Cardiac fibroblast (primary cell): ENCODE measurements around the gene ARID1A.

Source experiments
- DNase-seq, 2 donors: peaks; one replicate each; pipeline versions ENCODE4 v3.0.0 to v3.0.0-alpha.2; 2010; ENCODE audit warnings: low read depth in 2 of 2
- H3K4me3 ChIP-seq, 2 donors: replicated peaks in 1 of 2; 1 replicate in 1 of 2; 2 replicates in 1 of 2; pipeline ENCODE4 v1.5.1; 2011; ENCODE audit warnings: low read depth in 2 of 2, low read length in 2 of 2, mild to moderate bottlenecking in 2 of 2, moderate library complexity in 1 of 2
- TF ChIP-seq, protein P1 (sequence below): IDR thresholded peaks from one replicate; pipeline ENCODE4 v1.5.1; 2011; ENCODE audit warnings: low read depth, mild to moderate bottlenecking, low read length, inconsistent platforms

ARID1A gene

DNA sequence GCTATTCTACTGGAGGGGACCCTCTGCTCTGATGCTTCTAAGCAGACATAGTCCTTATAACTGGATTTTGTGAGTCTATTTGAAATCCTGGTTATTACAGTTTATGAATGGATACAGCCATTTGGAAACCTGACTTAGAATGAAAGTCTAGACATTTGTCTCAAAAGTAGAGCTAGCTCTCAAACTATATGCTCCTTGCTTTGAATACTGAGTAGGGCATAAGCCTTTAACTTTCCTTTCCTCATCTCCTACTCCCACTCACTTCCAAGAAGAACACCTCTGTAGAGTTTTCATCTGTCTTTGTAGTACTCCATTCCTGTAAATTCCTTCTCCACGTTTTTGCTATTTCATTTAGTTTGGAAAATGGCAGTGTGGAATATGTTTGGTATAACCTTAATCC, 9.0 kb upstream of the ARID1A start:
- no peak overlapping the region for H3K4me3 ChIP-seq
- DNase-seq, result peak; percentile 42 to 48
- TF ChIP-seq, protein P1, sequence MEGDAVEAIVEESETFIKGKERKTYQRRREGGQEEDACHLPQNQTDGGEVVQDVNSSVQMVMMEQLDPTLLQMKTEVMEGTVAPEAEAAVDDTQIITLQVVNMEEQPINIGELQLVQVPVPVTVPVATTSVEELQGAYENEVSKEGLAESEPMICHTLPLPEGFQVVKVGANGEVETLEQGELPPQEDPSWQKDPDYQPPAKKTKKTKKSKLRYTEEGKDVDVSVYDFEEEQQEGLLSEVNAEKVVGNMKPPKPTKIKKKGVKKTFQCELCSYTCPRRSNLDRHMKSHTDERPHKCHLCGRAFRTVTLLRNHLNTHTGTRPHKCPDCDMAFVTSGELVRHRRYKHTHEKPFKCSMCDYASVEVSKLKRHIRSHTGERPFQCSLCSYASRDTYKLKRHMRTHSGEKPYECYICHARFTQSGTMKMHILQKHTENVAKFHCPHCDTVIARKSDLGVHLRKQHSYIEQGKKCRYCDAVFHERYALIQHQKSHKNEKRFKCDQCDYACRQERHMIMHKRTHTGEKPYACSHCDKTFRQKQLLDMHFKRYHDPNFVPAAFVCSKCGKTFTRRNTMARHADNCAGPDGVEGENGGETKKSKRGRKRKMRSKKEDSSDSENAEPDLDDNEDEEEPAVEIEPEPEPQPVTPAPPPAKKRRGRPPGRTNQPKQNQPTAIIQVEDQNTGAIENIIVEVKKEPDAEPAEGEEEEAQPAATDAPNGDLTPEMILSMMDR, result no peak

DNA sequence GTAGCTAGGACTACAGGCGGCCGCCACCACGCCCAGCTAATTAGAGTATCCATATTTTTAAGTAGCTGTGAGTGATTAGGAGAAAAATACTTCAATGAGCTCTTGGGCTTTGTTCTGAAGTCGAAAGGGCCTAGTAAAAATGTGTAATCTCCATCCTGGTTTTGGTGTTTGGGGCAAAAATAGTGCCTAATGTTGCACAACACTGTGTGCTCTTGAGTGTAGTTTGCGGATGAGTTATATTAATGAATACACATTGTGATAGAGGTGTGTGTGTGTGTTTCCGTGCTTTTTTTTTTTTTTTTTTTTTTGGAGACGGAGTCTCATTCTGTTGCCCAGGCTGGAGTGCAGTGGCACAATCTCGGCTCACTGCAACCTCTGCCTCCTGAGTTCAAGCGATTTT, 6.3 kb upstream of the ARID1A start:
- no peak overlapping the region for H3K4me3 ChIP-seq
- TF ChIP-seq, protein P1, result no peak
- no peak for DNase-seq

DNA sequence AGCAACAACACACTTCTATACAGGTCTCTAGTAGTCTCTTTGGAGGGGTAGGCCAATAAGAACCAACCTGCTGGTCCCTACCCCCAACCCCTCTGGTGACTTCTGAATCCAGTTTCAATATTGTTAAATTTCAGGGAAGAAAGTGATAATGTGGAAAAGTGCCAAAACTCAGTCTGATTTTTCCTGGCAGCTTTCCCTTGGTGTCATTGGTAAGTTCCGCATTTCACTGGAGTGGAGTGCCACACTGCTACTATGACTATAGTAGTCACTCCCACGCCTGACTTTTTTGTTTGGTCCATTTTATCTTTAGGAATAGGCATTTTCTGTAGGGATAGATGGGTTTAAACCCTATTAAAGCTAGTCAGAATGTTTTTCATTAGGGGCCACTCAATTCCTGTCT, 5.7 kb upstream of the ARID1A start:
- no peak for DNase-seq
- TF ChIP-seq, protein P1, result no peak
- no peak overlapping the region for H3K4me3 ChIP-seq

DNA sequence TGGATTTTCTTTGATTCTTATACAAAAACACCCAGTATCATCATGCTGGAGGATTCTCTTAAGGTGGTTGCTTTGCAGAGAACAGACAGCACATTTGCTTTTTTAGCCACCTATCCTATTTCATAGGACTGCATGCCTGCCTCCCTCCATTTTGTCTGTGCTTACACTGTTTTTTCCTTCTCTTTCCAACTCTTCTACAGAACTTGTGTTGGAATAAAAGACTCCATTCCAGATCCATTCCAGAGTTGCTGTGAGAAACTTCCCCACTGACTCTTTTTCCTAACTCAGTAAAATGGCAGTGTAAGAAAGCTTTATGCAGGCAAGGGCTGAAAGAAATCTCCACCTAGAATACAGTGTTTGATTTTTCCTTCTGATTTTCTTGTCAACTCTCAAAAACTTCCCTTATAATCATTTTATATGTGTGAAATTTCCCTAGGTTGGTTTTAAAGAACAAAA, 5.2 kb upstream of the ARID1A start:
- DNase-seq, result peak in 1 of 2 donors; percentile 46
- no peak overlapping the region for H3K4me3 ChIP-seq
- TF ChIP-seq, protein P1, result no peak

DNA sequence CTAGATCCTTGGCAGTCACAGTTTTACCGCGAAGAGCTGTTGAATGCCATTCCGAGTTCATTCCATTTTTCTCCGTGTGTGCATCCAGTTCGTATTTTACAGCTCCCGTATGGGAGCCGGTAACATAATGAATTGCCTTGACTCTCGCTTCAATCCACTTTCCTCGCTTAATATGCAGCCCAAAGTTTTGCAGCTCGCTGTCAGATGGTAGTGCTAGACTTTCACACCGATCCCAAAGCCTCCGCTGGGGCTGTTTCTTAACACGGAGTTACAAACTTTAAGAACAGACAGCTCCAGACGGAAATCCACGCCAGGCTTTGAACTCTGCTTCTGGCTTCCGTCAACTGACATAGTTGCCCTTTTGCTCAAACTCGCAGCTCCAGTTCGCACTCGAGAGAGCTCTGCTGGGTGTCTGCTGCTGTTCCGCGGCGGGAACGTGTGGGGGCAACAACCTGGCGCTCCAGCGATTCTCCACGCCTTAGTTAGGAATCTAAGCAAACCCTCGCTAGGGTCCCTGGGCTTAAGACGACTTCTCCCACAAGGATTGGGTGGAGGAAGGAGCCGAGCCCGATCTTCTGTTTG, 3.5 kb upstream of the ARID1A start:
- peak overlapping the region; percentile 58 to 64 for H3K4me3 ChIP-seq
- DNase-seq, result peak; percentile 95 to 97
- TF ChIP-seq, protein P1, result no peak

DNA sequence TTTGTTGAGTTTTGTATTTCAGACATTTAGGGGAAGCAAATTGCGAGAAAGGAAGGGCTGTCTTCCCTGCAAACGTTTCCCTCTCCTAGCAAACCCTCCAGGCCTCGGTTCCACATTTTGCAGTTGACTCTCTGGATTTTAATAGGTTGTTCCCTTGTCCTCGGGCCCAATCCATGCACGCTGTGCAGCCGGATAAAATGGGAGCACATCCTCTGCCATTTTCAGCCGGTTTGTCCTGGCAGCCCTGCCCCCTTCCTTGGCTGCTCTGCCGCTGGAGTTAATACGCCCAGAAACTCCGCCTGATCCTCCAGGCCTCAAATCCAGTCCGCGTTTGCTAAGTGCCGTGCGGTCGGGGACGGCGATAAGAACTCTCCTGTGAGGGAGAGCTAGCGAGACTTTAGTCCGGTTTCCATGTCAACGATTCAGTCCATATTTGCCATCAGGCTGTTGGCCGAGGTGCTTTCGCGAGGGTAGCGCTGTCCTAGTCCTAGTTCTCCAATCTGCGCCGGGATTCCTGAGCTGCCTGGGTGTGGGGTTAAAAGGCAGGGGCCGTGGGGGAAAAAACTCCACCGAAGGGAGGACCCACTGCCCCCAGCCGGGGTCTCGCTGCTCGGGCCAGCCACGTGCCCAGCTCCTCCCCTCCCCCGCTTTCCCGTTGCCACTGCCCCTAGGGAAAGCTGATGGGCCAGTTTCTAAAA, 2.9 kb upstream of the ARID1A start:
- peak overlapping the region; percentile 58 to 64 for H3K4me3 ChIP-seq
- TF ChIP-seq, protein P1, result no peak
- peak; percentile 99 for DNase-seq
